ENCODE results near the gene ATXN1. TPM values are rescaled to one million over a fixed set of nuclear protein-coding genes. Genes with fewer than 3 reads are reported as not detected.

ATXN1 gene
- total RNA-seq, 2 donors from 2014 or later = 121 to 135 TPM

GRCh38 chr6:16649890-16650289 is 111.4 kb downstream of the ATXN1 start:
- DNase-seq = no peak
- peak overlapping the region; percentile 19 for H3K4me3 Mint-ChIP-seq
- H3K36me3 Mint-ChIP-seq (ENCODE audit: low read depth) = peaks cover 5% of the 10 kb centered on the region
- H3K27me3 Mint-ChIP-seq = no peaks in the 10 kb centered on the region
- H3K4me1 Mint-ChIP-seq = peaks cover 40% of the 10 kb centered on the region
- H3K9me3 ChIP-seq (ENCODE audit: control insufficient read depth, low read length, poor library complexity, severe bottlenecking) = no peaks in the 10 kb centered on the region
- H3K27ac Mint-ChIP-seq = peak overlapping the region; percentile 90
- no peak for ATAC-seq

- H3K27me3 Mint-ChIP-seq = no peaks in the 10 kb centered on the region
- H3K4me3 Mint-ChIP-seq = no peak overlapping the region
- H3K36me3 Mint-ChIP-seq (ENCODE audit: low read depth) = peaks cover 4% of the 10 kb centered on the region
- no peaks in the 10 kb centered on the region for H3K9me3 ChIP-seq (ENCODE audit: control insufficient read depth, low read length, poor library complexity, severe bottlenecking)
- H3K4me1 Mint-ChIP-seq = peaks cover 35% of the 10 kb centered on the region
- peak overlapping the region; percentile 90 for H3K27ac Mint-ChIP-seq
- DNase-seq (no peak), ATAC-seq (no peak)
Measured at GRCh38 chr6:16649241-16649640, 112.0 kb downstream of the ATXN1 start.

DNA sequence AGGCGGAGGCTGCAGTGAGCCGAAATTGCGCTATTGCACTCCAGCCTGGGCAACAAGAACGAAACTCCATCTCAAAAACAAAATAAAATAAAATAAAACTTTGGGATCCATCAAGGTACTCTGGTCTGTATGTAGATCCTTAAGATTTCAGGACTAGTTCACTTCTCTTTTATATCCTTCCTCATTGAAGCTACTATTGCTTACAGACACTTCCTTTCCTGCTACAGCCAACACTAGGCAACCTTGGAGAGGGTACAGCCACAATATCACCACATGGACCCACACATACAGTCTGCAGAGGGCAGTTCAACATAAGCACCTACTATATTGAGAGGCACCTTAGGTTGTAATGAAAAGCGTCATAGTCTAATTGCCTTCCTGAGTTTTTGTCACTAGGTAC is 113.3 kb downstream of the ATXN1 start:
- H3K9me3 ChIP-seq (ENCODE audit: control insufficient read depth, low read length, poor library complexity, severe bottlenecking) = no peaks in the 10 kb centered on the region
- DNase-seq (no peak), ATAC-seq (no peak)
- Mint-ChIP-seq H3K27ac (no peak overlapping the region), H3K27me3 (no peaks in the 10 kb centered on the region), H3K4me3 (no peak overlapping the region), H3K4me1 (peaks cover 29% of the 10 kb centered on the region), H3K36me3 (ENCODE audit: low read depth) (peaks cover 4% of the 10 kb centered on the region)

DNA sequence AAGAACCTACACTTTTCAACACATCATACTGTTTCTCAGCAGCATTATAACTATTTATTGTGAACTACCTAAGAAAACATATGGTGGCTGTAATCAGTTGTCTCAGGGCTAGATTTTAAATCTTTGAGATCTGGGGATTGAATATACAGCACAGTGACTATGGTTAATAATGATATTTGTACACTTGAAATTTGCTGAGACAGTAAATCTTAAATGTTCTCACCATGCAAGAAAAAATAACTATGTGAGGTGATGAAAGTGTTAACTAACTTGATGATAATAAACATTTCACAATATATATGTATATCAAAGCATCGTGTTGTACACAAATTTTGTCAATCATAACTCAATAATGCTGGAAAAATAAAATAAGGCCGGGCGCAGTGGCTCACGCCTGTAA is 113.8 kb downstream of the ATXN1 start:
- DNase-seq (no peak), ATAC-seq (no peak)
- no peak overlapping the region for H3K27ac Mint-ChIP-seq
- peaks cover 4% of the 10 kb centered on the region for H3K36me3 Mint-ChIP-seq (ENCODE audit: low read depth)
- no peaks in the 10 kb centered on the region for H3K9me3 ChIP-seq (ENCODE audit: control insufficient read depth, low read length, poor library complexity, severe bottlenecking)
- H3K27me3 Mint-ChIP-seq = no peaks in the 10 kb centered on the region
- H3K4me3 Mint-ChIP-seq = no peak overlapping the region
- H3K4me1 Mint-ChIP-seq = peaks cover 23% of the 10 kb centered on the region

GRCh38 chr6:16644540-16645250 is 116.6 kb downstream of the ATXN1 start:
- no peak overlapping the region for H3K27ac Mint-ChIP-seq
- H3K4me1 Mint-ChIP-seq = peaks cover 9% of the 10 kb centered on the region
- H3K27me3 Mint-ChIP-seq = no peaks in the 10 kb centered on the region
- ATAC-seq (no peak), DNase-seq (no peak)
- no peak overlapping the region for H3K4me3 Mint-ChIP-seq
- peaks cover 6% of the 10 kb centered on the region for H3K36me3 Mint-ChIP-seq (ENCODE audit: low read depth)
- no peaks in the 10 kb centered on the region for H3K9me3 ChIP-seq (ENCODE audit: control insufficient read depth, low read length, poor library complexity, severe bottlenecking)

DNA sequence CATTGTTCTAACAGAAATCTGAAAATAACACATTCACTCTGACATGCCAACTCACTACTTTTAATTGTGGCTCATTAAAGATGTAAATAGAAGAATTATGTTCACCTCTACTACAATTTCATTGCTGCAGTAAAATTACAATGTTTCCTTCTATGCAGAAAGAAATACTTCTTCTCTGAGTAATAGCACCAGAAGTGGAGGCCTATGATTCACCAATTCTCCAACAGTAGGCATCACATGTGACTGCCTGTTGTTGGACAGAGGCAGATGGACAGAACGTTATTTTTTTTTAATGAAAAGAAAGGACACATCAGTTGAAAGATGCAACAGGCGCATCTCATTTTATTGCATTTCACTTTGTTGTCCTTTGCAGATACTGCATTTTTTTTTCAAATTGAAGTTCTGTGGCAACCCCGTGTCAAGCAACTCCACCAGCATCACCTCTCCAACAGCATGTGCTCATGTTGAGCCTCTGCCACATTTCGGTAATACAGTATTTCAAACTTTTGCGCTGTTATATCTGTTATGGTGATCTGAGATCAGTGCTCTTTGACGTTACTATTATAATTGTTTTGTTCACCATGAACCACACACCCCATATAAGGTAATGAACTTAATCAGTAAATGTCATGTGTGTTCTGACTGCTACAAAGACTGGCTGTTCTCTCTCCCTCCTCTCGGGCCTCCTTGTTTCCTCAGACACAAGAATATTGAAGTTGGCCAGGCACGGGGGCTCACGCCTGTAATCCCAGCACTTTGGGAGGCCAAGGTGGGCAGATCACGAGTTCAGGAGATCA is 121.4 kb downstream of the ATXN1 start:
- H3K4me1 Mint-ChIP-seq = peaks cover 16% of the 10 kb centered on the region
- H3K27ac Mint-ChIP-seq = no peak overlapping the region
- no peak overlapping the region for H3K4me3 Mint-ChIP-seq
- DNase-seq = no peak
- no peak for ATAC-seq
- peaks cover 3% of the 10 kb centered on the region for H3K36me3 Mint-ChIP-seq (ENCODE audit: low read depth)
- H3K27me3 Mint-ChIP-seq = no peaks in the 10 kb centered on the region
- H3K9me3 ChIP-seq (ENCODE audit: control insufficient read depth, low read length, poor library complexity, severe bottlenecking) = no peaks in the 10 kb centered on the region

DNA sequence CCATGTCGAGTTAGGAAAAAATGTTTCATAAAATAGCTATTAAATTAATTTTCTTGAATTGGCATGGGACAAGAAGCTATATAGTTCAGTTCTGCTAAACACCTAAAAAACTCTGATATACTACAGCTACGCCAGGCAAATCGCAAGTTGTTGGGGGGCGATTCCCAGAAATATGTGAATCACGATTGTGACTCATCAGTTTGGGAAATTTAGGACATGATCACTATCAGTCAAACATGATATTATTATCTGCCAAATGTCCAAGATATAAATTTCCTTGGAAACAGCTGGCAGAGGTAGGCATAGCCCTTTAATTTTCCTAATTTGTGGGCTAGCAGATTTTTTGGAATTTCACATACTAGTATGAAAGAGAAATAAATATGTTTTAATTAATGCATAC is 123.6 kb downstream of the ATXN1 start:
- Mint-ChIP-seq H3K27me3 (no peaks in the 10 kb centered on the region), H3K36me3 (ENCODE audit: low read depth) (peaks cover 3% of the 10 kb centered on the region), H3K27ac (no peak overlapping the region), H3K4me1 (peaks cover 29% of the 10 kb centered on the region), H3K4me3 (no peak overlapping the region)
- ATAC-seq (no peak), DNase-seq (no peak)
- H3K9me3 ChIP-seq (ENCODE audit: control insufficient read depth, low read length, poor library complexity, severe bottlenecking) = no peaks in the 10 kb centered on the region

DNA sequence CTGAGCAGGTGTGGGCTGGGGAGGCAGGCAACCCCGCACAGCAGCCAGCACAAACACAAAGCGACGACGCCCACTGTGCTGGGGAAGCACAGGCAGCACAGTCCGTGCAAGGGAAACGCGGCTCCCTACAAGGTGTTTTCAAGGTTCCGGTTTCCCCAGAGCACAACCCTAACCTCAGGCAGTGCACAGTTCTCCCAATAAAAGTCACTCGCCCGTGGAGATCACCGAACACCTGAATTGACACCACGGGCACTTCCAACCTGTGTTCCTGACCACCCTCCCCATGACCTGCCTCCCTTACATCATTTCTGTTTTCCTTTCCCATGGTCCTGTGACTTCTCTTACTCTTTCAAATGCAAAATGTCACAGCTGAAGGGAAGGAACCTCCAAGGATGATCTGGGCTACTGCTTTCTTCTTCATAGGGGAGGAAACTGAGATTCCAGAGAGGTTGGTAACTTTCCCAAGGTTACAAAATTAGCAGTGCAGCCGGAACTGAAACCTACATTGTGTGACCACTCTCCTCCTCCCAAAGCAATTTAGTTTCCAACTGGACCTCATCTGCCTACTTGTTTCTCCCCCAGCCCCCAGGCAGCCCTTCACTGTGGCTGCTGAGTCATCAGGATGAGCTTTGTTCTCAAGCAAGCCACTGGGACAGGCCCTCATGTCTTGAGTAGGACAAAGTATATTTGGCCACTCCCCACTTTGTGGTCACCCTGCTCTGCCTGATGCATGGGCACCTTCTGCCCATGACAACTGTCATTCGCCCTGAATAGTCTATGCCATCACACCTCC is 125.3 kb downstream of the ATXN1 start:
- H3K27ac Mint-ChIP-seq = no peak overlapping the region
- no peaks in the 10 kb centered on the region for H3K9me3 ChIP-seq (ENCODE audit: control insufficient read depth, low read length, poor library complexity, severe bottlenecking)
- ATAC-seq (no peak), DNase-seq (no peak)
- H3K27me3 Mint-ChIP-seq = no peaks in the 10 kb centered on the region
- H3K36me3 Mint-ChIP-seq (ENCODE audit: low read depth) = no peaks in the 10 kb centered on the region
- H3K4me1 Mint-ChIP-seq = peaks cover 37% of the 10 kb centered on the region
- peak overlapping the region; percentile 31 for H3K4me3 Mint-ChIP-seq

- no peaks in the 10 kb centered on the region for H3K9me3 ChIP-seq (ENCODE audit: control insufficient read depth, low read length, poor library complexity, severe bottlenecking)
- H3K4me1 Mint-ChIP-seq = peaks cover 37% of the 10 kb centered on the region
- DNase-seq = no peak
- no peak for ATAC-seq
- H3K4me3 Mint-ChIP-seq = no peak overlapping the region
- no peaks in the 10 kb centered on the region for H3K27me3 Mint-ChIP-seq
- H3K27ac Mint-ChIP-seq = no peak overlapping the region
- no peaks in the 10 kb centered on the region for H3K36me3 Mint-ChIP-seq (ENCODE audit: low read depth)
Measured at GRCh38 chr6:16635291-16635809, 125.9 kb downstream of the ATXN1 start.

DNA sequence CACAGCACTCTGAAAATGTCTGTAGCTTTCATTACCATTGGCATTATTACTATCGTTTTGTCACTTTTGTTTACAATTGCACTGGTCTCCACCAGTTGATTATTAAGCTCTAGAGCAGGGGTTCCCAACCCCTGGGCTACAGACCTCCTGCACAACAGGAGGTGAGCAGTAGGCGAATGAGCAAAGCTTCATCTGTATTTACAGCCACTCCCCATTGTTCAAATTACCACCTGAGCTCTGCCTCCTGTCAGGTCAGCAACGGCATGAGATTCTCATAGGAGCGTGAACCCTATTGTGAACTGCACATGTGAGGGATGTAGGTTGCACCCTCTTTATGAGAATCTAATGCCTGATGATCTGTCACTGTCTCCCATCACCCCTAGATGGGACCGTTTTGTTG is 126.4 kb downstream of the ATXN1 start:
- peak overlapping the region; percentile 76 for H3K27ac Mint-ChIP-seq
- no peaks in the 10 kb centered on the region for H3K27me3 Mint-ChIP-seq
- ATAC-seq = no peak
- no peak for DNase-seq
- H3K9me3 ChIP-seq (ENCODE audit: control insufficient read depth, low read length, poor library complexity, severe bottlenecking) = no peaks in the 10 kb centered on the region
- H3K4me3 Mint-ChIP-seq = no peak overlapping the region
- peaks cover 37% of the 10 kb centered on the region for H3K4me1 Mint-ChIP-seq
- H3K36me3 Mint-ChIP-seq (ENCODE audit: low read depth) = no peaks in the 10 kb centered on the region

DNA sequence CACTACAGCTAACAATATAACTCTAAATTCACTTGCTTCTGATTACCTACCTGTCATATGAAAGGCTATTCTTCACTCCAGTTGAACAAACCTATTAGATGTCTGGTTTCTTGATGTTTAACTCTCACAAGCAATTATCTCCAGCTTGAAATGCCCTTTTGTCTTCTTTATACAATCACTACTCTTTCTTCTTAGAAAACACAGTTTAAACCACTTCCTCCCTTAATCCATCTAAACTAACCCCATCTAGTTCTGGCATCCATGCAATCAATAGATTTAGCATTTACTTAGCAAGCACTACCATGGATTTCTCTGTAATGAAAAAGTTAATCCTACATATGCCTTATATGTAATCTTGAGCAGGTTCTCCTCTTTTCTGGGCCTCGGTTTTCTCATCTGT is 127.3 kb downstream of the ATXN1 start:
- Mint-ChIP-seq H3K27ac (peak overlapping the region; percentile 76), H3K27me3 (no peaks in the 10 kb centered on the region), H3K4me1 (peaks cover 37% of the 10 kb centered on the region), H3K4me3 (no peak overlapping the region), H3K36me3 (ENCODE audit: low read depth) (no peaks in the 10 kb centered on the region)
- no peak for ATAC-seq
- DNase-seq = no peak
- no peaks in the 10 kb centered on the region for H3K9me3 ChIP-seq (ENCODE audit: control insufficient read depth, low read length, poor library complexity, severe bottlenecking)

DNA sequence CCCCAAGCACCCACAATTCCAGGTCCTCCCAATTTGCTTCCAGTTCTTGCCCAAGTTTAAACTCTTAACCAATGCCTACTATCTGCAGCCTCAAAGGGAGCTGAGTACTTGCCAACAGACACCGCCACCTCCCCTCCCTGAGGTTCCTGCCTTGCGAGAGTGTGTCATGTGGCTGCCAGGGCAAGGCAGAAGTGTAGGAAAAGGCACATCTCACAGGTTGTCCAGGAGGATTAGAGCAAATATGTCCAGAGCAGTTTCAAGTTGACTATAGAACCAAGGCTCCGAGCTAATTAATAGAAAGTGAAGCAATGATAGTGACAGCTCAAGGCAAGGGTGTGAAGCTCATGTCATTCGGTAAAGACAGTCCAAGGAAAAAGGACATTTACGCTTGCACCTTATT is 127.8 kb downstream of the ATXN1 start:
- no peaks in the 10 kb centered on the region for H3K9me3 ChIP-seq (ENCODE audit: control insufficient read depth, low read length, poor library complexity, severe bottlenecking)
- no peak overlapping the region for H3K27ac Mint-ChIP-seq
- no peak overlapping the region for H3K4me3 Mint-ChIP-seq
- H3K4me1 Mint-ChIP-seq = peaks cover 37% of the 10 kb centered on the region
- DNase-seq (no peak), ATAC-seq (no peak)
- H3K36me3 Mint-ChIP-seq (ENCODE audit: low read depth) = no peaks in the 10 kb centered on the region
- H3K27me3 Mint-ChIP-seq = no peaks in the 10 kb centered on the region

GRCh38 chr6:16632101-16632500 is 129.2 kb downstream of the ATXN1 start:
- H3K4me3 Mint-ChIP-seq = no peak overlapping the region
- H3K36me3 Mint-ChIP-seq (ENCODE audit: low read depth) = peaks cover 2% of the 10 kb centered on the region
- no peak for ATAC-seq

More at GRCh38 chr6:16632101-16632500, 129.2 kb downstream of the ATXN1 start:
- no peaks in the 10 kb centered on the region for H3K27me3 Mint-ChIP-seq
- H3K27ac Mint-ChIP-seq = peak overlapping the region; percentile 63
- no peak for DNase-seq
- no peaks in the 10 kb centered on the region for H3K9me3 ChIP-seq (ENCODE audit: control insufficient read depth, low read length, poor library complexity, severe bottlenecking)
- H3K4me1 Mint-ChIP-seq = peaks cover 39% of the 10 kb centered on the region
